GM20000 (cell line): Measurements from ENCODE around the gene MYO7B.

Experiments
- DNase-seq: peaks from one replicate; pipeline ENCODE4 v3.0.0; 2012; ENCODE audit warnings: low spot score
- CTCF ChIP-seq: IDR thresholded peaks from 2 replicates; pipeline ENCODE4 v1.5.1; 2012; ENCODE audit warnings: mild to moderate bottlenecking, control low read depth; ENCODE audit errors: extremely low read depth, missing control alignments

MYO7B gene

GRCh38 chr2:127622561-127623387, 87.3 kb downstream of the MYO7B start:
- DNase-seq = no peak
- no peak for TF ChIP-seq CTCF

DNA sequence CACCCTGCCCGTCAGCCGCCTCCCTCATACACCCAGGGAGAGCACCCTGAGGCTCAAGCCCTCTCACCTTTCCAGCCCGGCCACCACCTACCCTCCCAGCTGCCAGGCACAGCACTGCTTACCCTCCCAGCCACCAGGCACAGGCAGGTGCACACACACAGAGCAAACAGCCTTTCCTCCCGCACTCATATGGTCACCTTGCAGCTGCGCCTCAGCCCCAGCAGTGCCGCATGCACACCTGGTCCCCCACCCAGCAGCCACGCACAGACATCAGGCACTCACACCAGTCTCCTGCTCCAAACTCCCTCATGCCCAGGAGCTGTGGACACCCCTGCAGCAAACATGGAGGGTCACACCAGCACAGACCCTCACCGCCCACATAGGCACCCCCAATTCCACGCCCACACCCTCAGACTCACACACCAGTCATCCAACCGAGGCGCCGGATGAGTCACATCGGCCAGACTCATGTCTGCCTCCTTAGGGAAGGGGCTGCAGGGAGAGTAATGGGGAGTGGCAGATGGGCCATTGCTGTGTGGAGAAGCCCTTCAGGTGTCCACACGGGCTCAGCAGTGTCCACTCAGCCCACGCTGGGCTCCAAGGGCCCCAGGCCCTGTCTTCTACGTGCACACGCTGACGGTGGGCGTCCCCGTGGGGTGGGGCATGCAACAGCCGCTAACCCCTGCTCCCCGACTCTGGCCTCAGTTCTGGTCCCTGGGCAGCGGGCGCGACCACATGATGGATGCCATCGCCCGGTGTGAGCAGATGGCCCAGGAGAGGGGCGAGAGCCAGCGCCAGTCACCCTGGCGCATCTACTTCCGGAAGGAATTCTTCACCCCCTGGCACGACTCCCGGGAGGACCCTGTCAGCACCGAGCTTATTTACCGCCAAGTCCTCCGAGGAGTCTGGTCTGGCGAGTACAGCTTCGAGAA, 88.2 kb downstream of the MYO7B start:
- no peak for TF ChIP-seq CTCF
- no peak for DNase-seq

DNA sequence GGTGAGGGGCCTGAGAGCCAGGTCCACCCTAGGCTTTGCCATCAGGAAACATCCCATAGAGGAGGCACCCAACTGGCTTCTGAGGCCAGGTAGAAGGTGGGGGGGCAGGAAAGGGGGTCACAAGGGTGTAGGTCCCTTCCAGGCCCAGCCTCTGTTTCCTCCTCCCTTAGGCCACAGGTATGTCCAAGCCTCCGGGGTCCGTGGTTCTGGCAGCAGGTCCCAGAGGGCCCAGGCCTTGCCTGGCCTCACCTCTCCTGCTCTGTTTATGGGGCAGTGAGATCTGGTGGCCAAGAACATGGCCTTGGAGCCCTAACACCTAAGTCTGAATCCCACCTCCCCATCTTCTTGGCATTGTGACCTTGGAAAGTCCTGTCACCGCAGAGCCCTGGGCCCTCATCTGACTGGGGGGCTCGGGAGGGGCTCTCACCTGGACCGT, 88.9 kb downstream of the MYO7B start:
- DNase-seq = no peak

GRCh38 chr2:127624756-127625571, 89.5 kb downstream of the MYO7B start:
- no peak for DNase-seq
- no peak for TF ChIP-seq CTCF

More for the DNA sequence above, 88.9 kb downstream of the MYO7B start:
- TF ChIP-seq CTCF = no peak

GRCh38 chr2:127625572-127625951, 90.1 kb downstream of the MYO7B start:
- DNase-seq = no peak
- no peak for TF ChIP-seq CTCF

DNA sequence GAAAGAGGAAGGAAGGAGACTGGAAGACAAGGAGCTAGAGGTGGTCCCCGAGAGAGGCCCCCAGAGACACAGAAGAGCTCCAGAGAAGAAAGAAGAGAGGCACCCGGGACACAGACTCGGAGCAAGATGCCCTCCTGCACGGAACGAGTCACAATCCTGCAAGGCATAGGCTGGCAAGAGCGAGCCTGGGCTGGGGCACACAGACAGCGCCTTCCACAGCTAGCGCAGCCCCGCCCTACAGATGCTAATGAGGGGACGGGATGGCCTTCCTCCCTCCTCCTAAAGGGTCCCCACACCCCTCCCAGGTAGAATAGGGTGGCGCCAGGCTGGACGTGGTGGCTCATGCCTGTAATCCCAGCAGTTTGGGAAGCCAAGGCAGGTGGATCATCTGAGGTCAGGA, 90.7 kb downstream of the MYO7B start:
- no peak for DNase-seq
- TF ChIP-seq CTCF = no peak
